Islet of Langerhans (tissue), 1 donor: ENCODE measurements around the gene TMEM169.
"Not testable (repeated sequence)": the region's sequence is repeated elsewhere in the genome, so short reads cannot be mapped to it uniquely, and the experiment has no call there.

Experiments
- FAIRE-seq: peaks from one replicate; lab custom pipeline; 2011; peaks lifted over from hg19 to GRCh38; lab: Jason Lieb, UNC

TMEM169 gene

DNA sequence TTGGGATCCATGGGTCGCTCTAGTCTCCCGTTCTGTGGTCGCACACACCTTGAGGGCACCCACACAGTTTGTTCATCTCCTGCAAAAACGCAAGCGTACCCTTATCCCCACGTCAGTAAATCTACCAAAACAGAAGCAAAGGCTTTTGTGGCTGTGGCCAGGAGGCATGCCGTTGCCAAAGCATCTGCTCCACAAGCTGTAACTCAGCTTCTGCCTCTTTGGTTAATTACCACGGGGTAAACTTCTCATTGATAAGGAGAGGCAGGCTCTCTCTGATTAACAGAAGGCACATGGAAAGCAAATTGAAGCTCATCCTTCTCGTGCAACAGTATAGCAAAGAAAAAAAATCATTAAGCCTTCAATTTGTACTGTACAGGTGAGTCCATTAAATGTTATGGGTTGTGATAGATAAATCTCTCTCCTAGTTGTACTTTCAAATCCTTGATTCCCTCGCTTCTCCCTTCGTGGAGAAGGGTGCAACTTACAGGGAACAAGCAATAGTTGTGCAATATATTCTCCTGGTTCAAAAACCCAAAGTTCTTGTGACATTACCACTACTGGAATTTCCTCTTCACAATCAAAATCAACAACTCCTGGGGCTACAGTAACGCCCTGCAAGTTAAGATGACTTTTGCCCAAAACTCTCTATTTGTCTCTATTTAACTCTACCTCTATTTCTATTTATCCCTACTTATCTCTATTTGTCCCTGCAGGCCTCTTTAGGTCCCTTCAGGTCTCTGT, 10.4 kb upstream of the TMEM169 start:
- FAIRE-seq: no peak

DNA sequence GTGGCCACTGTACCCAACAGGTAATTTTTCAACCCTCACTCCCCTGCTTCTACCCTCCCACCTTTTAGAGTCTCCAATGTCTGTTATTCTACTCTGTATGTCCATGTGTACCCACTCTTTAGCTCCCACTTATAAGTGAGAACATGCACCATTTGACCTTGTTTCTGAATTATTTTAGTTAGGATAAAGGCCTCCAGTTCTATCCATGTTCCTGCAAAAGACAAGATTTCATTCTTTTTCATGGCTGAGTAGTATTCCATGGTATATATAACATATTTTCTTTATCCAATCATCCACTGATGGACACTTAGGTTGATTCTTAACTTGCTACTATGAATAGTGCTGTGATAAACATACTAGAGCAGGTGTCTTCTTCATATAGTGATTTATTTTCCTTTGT, 9.2 kb upstream of the TMEM169 start:
- no peak for FAIRE-seq

DNA sequence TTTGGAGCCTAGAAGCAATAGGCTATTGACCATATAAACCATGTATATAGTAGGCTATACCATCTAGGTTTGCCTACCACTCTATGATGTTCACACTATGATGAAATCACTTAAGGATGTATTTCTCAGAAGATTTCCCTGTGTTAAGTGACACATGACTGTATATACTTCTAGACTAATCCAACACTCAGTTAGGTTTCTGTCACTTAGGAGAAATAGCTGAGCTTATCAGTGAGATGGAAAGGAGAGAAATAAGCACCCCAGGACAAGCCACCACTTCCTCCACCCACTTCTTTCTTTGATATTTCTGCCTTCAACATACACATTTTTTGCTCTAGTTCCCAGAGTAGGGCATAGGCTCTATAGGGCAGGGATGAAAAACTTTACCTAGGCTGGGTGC, 7.9 kb upstream of the TMEM169 start:
- no peak for FAIRE-seq

DNA sequence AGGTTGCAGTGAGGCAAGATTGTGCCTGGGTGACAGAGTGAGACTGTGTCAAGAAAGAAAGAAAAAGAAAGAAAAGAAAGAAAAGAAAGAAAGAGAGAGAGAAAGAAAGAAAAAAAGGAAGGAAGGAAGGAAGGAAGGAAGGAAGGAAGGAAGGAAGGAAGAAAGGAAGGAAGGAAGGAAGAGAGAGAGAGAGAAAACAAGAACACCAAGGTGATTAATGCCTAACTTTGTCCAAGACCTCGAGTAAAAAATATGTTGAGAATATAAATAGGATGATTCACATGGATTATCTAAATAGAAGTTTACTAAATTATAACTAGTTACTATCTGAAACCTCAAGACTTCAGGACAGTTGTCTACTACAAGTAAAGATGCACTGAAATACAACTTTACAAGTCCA, 7.3 kb upstream of the TMEM169 start:
- no peak for FAIRE-seq

DNA sequence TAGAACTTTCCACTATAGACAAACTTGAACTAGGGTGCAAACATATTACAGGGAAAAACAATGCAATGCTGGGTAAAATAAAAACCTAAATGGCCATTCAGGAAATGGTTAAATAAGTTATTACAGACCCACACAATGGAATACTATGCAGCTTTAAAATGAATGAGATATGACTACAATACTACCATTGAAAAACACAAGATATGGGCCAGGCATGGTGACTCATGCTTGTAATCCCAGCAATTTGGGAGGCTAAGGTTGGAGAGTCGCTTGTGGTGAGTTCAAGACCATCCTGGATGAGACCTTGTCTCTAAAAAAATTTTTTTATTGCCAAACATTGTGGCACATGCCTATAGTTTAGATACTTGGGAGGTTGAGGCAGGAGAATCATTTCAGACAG, 6.9 kb upstream of the TMEM169 start:
- FAIRE-seq: no peak

DNA sequence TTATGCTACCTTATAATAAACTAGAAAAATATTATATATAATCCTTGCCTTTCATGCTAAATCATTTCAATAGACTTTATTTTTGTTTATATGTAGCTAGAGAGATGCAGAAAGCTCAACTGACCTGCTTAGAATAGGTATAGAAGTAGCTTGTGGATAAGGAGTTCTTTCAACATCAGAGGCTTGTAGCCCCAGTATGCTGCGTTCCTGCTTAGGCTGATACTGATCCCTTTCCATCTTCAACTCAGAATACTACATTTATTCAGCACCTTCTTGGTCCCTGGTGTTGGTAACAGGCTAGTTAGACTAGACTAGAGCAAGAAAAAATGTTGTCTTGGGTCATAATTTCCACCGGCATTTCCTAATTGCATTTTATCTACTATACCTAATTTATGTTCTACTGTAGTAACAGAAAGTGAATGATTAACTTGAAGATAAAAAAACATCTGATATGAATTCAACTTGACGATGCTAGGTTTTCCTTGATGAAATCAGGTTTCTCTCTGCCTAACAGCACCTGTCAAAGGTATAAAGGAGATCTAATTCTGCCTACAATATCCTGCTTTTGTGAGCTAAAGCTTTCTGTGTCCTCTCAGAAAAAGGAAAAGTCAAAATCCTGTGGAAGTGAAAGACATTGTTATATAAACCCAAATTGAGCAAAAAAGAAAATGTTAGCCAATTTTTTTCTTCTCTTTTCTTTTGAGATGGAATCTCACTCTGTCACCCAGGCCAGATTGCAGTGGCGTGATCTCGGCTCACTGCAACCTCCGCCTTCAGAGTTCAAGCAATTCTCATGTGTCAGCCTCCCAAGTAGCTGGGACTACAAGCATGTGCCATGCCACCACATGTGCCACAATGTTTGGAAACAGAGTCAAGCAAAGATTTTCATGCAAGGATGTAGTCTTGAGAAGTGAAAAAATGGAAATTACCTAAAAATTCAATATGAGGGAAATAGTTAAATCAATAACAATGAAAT, 5.9 kb upstream of the TMEM169 start:
- peak; percentile 69 for FAIRE-seq

DNA sequence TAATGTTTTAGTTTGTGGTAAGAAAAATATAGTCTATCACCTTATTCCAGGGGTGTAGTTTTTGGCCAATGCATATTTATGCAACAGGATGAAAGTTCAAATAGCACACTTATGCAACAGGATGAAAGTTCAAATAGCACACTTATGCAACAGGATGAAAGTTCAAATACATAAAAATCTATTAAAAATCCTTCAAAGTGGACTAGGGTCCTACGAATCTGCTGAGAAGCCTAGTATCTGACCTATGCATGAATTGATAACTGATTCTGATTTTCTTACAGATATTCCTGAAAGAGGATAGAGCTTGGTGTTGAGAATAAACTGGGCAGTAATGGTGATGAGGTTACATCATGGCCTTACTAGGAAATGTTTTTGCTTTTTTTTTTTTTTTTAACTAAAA, 2.9 kb upstream of the TMEM169 start:
- FAIRE-seq: no peak

DNA sequence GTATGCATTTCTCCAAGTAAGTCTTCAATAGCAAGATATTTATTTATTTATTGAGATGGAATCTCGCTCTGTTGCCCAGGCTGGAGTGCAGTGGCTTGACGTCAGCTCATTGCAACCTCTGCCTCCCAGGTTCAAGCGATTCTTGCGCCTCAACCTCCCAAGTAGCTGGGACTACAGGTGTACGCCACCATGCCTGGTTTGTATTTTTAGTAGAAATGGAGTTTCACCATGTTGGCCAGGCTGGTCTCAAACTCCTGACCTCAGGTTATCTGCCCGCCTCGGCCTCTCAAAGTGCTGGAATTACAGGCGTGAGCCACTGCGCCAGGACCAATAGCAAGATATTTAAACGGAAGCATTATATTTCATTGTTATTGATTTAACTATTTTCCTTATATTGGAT, 1.7 kb upstream of the TMEM169 start:
- not testable (repeated sequence) for FAIRE-seq

DNA sequence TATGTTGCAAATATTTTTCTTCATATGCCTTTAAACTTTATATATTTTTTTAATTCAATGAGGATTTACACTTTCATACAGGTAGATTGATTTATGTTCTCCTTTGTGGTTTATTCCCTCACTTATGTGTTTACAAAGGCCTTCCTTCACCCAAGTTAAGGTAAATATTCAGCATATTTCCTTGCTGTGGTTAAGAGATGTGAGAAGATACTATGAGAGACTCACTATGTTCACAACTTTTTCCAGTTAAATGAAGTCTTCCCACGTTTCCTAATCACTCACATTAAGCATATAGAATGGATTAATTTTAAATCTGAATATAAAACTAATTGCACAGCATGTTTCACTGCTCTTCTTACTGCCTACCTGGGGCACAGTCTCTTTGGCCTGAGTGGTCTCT, 707 bp upstream of the TMEM169 start:
- no peak for FAIRE-seq

DNA sequence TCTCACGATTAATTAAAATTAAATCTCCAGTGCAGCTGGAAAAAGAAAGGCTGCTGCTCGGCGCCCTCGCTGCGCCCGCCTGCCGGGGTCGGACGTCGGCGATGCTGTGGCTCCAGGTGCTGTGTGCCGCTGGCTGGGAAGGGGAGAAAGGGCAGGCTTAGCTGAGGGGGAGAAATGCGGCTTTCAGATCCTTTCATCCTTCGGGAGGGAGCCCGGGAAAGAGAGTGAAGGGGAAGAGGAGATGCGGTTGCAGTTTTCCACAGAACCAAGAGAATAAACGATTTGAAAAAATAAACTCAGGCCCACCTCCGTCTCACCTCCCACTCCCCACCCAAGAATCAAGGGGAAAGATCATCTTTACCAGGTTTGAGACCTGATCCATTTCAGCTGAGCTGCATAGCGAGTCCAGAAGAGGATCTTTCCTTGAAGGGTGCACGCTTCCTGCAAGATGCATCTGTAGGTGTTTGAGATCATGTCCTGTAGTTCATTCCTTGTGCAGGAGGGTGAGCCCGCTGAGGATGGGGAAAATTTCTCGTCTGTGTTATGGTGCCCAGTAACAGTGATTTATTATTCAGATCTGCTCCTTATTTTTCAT, 495 bp downstream of the TMEM169 start:
- FAIRE-seq: no peak

DNA sequence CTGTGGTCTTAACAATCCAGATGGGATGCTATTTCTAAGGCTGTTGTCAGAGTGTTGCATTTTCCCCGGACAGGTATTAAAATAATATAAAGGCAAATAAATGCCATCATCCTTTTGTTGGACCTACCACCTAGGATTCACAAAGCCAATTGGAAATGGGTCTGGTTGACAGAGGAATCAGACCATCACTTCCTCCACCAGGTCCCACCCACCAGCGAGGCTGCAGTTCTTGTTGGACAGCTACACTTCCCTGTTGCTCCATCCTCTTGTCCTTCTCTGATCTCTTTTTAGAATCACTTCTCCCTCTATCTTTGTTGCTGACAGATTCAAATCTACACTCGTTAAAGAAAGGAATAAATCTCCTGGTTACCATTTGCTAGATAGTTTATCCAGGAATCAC, 1.1 kb downstream of the TMEM169 start:
- no peak for FAIRE-seq

DNA sequence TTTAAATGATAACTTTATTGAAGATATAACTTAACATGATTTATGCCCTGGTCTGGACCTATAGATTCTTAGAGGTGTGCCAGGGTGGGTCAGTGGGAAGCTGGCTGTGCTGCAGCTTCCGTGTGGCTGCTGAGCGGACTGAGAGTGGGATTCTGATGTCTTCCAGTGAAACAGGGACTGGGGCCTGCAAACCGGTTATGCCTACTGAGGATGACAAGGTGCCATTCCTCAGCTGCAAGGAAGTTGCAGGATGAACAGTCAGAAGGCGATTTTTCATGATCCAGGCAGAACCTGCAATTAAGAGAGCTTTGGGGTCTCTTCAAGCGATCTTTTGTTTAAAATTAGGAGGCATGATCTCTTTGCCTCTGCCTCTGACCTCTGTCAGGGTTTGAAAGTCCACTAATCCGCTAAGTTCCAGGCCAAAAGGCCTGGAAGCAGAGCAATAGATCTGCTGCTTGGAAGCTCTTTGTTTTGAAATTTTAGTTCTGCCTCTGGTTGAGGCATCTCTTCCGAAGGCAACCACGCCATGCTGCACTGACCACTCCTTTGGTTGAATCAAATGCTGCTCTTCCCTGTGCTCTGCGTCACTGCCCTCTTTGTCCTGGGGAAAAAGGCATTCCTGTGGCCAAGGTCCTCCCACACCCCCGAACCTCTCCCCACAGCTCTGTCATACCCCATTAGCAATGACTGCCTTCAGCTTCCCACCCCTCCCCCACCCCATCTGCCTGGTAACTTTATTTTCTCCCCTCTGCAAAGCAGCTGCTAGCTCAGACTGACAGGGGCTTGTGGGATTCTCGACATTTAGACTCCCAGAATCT, 2.0 kb downstream of the TMEM169 start:
- FAIRE-seq: no peak

DNA sequence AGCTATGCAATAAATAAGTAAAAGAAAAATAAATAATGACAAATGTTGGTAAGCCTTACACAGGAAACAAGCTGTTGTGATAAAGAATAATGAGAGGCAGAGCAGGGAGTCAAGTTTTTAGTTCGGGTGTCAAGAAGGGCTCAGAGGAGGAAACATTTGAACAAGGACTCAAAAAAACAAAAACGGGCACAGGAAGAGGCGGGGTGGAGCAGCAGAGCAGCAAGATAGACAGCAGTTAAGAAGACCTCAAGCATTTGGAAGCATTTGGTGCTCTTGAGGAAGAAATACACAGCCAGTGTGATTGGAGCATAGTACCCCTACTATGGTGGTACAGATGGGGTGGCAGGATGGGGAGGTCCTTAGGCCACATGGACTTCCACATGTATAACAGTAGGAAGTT, 2.8 kb downstream of the TMEM169 start:
- no peak for FAIRE-seq

DNA sequence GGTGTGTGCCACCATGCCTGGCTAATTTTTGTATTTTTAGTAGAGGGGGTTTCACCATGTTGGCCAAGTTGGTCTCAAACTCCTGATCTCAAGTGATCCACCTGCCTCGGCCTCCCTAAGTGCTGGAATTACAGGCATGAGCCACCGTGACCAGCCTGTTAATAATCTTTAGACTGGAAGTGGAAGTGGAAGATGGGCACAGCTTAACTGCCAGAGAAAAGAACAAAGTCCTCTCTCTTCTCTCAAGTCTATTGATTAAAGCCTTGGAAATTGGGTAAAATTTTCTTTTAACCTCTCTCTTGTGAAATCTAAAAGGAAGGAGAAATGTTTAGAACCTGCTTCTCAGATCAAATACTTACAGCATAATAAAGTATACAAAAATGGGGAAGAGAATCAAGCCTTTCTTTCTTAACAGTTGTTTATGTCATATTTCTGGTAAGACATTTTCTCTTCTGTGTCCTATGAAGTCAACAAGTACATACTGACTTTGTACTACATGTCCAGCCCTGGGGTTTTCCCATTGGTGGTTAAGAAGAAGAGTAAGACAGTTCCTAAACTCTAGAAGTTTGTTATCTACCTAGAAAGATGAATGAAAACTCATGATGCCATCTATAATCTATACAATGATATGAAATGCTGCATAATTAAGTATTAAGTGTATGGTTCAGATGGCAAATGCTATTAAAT, 4.6 kb downstream of the TMEM169 start:
- no peak for FAIRE-seq

DNA sequence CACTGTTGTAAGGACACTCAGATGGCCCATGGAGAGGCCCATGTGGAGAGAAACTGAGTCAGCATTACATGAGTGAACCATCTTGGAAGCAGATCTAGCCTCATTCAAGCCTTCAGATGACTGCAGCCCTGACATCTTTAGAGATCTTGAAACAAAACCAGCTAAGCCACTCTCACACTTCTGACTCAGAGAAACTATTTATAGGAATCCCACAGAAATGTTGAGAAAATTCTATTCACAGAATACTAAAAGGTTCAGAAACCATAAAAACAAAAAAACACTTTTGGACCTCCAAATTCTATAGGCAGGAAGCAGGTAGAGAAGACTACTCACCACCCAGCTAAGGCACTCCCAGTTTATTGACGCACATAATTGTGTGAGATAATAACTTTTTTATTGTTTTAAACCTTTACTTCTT, 8.7 kb downstream of the TMEM169 start:
- FAIRE-seq: no peak

DNA sequence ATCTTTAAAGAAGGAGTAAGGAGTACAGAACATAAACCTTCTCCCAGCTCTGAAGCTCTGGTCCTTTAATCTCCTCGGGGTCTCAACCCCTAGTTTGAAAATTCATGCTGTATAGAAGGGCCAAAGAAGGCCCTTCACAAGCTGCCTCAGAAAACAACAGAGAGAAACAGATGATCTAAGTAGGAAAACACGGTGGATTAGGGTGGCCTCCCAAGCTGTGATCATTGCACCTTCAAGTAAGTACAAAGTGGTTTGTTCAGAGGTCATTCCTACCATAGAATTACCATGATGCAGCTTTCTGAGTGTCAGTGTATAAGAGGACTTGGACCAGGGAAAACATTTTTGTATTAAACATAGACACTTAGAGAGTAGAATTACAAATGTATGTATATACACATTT, 10.9 kb downstream of the TMEM169 start:
- FAIRE-seq: no peak

DNA sequence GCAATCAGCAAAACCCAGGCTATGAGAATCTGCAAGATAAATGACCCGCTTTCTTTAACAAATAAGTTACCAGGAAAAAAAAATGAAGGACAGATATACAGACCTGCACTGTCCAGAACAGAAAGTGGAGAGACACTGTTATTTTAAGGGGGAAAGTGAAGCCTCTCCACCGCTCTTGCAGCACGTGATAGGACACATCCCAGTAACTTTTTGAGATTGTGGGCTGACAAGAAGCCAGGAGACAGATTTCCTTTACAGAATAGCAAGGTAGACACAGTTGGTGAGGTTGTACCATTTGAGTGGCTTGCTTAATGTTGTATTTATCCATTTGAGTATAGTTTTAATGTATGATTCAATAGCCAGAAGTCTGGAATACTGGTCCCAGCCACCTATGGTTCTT, 13.0 kb downstream of the TMEM169 start:
- no peak for FAIRE-seq

DNA sequence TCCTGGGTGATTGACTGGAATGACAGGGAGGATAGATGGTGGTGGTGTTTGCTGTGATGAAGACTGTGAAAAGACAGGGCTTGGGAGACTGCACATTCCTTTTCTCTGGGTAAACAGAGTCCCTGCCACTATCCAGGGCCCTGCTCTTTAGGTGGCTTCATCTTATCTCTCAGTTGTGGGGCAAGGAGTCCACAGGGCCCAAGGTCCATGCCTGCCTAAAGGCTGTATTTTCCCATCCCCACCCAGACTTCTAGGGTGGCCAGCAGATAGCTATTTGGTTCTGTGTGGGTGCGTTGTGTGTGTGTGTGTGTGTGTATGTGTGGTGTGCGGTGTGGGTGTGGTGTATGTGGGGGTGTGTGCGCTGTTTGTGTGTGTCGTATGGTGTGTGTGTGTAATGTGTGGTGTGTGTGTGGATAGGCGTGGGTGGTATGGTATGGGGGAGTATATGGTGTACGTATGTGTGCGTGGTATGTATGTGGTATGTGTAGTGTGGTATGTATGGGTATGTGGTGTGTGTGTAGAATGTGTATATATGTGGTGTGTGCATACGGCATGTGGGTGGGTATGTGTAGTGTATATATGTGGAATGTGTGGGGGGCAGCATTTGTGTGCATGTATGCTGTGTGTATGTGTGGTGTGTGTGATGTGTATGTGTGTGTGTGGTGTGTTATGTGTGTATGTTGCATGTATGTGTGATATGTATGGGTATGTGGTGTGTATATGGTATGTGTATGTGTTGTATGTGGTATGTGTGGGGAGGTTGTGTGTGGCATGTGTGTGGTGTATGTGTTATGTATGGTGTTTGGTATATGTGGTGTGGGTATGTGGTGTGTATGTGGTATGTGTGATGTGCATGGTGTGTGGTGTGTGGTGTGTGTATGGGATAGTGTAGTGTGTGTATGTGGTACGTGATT, 17.0 kb downstream of the TMEM169 start:
- FAIRE-seq: no peak

DNA sequence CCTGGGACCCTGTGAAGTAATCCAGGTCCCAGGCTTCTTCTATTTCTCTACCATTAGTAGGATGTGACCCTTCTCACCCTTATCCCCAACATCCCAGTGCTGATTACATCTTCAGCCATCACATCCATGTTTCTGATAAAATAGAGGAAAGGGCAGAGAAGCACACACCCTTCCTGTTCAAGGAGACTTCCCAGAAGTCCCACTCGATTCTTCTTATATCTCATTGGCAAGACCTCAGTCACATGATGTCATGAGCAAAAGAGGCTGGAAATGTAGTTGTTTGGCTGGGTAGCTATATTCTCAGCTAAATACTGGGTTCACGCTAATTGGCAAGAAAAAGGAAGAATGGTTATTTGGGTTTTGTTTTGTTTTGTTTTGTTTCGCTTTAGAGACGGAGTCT, 19.4 kb downstream of the TMEM169 start:
- FAIRE-seq: no peak

DNA sequence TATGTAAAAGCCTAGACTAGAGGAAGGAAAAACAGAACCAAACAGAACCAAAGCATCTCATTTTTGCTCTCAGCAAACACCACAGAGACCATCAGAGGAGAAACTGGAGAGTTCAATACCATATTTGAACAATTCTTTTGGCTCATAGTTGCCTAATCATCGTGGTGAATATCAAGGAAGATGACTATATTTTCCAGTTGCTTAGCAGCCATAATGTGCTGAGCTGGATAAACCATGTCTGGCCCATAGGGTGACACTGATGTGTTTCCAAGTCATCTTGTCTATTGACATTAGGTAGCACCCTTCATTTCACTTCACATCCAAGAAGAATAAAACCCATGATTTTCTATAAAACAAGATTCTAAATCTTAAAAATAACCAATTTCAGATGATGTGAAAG, 21.5 kb downstream of the TMEM169 start:
- no peak for FAIRE-seq

DNA sequence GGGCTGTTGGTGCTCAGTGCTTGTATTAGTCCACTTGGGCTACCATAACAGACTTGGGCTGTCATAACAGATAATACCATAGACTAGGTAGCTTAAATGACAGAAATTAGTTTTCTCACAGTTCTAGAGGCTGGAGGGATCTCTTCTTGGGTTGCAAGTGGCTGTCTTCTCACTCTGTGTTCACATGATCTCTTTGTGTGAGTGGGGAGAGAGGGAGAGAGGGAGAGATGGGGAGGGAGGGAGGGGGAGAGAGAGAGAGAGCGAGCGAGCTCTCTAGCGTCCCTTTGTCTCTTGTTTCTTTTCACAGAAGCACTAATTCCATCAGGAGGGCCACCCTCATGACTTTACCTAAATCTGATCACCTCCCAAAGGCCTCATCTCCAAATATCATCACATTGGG, 23.0 kb downstream of the TMEM169 start:
- FAIRE-seq: no peak
